ENCODE results near the gene NLGN2.

DNA sequence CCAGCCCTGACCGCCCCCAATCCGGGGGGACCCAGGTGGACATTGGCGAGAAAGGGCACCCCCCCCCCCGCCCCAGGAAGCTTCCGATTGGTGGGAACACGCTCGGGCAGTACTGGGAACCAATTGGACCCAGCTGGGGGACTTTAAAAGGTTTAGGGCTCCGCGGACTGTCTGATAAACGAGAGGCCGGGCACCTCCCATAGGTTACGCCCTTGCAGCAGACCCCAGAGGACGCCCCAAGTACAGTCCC is 4.0 kb upstream of the NLGN2 start:
- TF ChIP-seq, protein P1, sequence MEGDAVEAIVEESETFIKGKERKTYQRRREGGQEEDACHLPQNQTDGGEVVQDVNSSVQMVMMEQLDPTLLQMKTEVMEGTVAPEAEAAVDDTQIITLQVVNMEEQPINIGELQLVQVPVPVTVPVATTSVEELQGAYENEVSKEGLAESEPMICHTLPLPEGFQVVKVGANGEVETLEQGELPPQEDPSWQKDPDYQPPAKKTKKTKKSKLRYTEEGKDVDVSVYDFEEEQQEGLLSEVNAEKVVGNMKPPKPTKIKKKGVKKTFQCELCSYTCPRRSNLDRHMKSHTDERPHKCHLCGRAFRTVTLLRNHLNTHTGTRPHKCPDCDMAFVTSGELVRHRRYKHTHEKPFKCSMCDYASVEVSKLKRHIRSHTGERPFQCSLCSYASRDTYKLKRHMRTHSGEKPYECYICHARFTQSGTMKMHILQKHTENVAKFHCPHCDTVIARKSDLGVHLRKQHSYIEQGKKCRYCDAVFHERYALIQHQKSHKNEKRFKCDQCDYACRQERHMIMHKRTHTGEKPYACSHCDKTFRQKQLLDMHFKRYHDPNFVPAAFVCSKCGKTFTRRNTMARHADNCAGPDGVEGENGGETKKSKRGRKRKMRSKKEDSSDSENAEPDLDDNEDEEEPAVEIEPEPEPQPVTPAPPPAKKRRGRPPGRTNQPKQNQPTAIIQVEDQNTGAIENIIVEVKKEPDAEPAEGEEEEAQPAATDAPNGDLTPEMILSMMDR (conservative IDR thresholded peaks at IDR 0.05; ENCODE audit: low read length): no peak
- no peak for TF ChIP-seq EZH2phosphoT487 (IDR thresholded peaks at IDR 0.05; ENCODE audit: borderline replicate concordance, low read depth, low read length)

Data from OCI-LY7 (cell line).